Endothelial cell of hepatic sinusoid (primary cell): Measurements from ENCODE around the gene KIAA0513.
"Not testable (repeated sequence)": the region's sequence is repeated elsewhere in the genome, so short reads cannot be mapped to it uniquely, and the experiment has no call there.

Experiments used
- in situ Hi-C: cut with HindIII; loops from 2 replicates; pipeline ENCODE4 v1.10.0; 2017; ENCODE audit warnings: low sequenced_read_pairs

The KIAA0513 gene

GRCh38 chr16:85104821-85105391 lies 77.3 kb downstream of the KIAA0513 start:
- in situ Hi-C loops = no loop called here

- in situ Hi-C loops = no loop called here
Observed at GRCh38 chr16:85105475-85105874, 77.9 kb downstream of the KIAA0513 start.

DNA sequence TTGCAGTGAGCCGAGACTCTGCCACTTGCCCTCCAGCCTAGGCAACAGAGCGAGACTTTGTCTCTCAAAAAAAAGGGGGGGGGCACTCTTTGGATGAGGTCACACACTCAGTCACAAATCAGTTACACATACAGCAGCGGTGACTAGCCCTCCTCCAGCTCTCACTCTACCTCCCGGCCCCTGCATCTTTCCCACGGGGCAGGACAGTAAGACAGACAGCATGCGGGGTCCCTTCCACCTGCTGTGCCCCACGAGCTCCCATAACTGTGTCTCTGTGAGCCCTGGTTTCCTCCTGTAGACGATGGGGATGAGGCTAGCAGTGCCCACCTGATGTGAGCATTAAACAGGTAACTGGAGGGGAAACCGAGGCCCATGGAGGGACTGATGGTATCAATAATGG lies 79.5 kb downstream of the KIAA0513 start:
- in situ Hi-C loops = no loop called here

GRCh38 chr16:85107532-85107931 lies 79.9 kb downstream of the KIAA0513 start:
- in situ Hi-C loops = no loop called here

GRCh38 chr16:85110105-85110504 lies 82.5 kb downstream of the KIAA0513 start:
- in situ Hi-C loops = no loop called here

- in situ Hi-C loops = no loop called here
Observed at GRCh38 chr16:85111184-85111583, 83.6 kb downstream of the KIAA0513 start.

GRCh38 chr16:85112364-85112763 lies 84.8 kb downstream of the KIAA0513 start, which contains the start of gene CIBAR2:
Gene CIBAR2 (minus strand): TSS chr16:85112472. CDS start chr16:85112352, 120 bp downstream.
- in situ Hi-C loops = no loop called here

GRCh38 chr16:85113168-85113733 lies 85.7 kb downstream of the KIAA0513 start:
- in situ Hi-C loops = no loop called here

DNA sequence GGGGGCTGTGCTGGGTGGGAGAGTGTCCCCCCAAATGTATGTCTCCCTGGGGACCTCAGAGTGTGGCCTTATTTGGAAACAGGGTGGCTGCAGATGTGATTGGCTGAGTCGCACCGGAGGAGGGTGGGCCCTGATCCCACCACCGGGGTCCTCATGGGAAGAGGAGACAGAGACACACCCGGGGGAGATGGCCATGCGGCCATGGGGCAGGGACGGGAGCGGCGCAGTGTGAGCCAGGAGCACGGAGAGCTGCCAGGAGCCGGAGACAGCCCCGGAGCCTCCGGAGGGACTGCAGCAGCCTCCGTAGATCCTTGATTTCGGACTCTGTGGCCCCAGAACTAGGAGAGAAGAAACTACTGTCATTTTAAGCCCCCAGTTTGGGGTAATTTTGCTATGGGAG lies 86.3 kb downstream of the KIAA0513 start:
- in situ Hi-C loops = no loop called here

DNA sequence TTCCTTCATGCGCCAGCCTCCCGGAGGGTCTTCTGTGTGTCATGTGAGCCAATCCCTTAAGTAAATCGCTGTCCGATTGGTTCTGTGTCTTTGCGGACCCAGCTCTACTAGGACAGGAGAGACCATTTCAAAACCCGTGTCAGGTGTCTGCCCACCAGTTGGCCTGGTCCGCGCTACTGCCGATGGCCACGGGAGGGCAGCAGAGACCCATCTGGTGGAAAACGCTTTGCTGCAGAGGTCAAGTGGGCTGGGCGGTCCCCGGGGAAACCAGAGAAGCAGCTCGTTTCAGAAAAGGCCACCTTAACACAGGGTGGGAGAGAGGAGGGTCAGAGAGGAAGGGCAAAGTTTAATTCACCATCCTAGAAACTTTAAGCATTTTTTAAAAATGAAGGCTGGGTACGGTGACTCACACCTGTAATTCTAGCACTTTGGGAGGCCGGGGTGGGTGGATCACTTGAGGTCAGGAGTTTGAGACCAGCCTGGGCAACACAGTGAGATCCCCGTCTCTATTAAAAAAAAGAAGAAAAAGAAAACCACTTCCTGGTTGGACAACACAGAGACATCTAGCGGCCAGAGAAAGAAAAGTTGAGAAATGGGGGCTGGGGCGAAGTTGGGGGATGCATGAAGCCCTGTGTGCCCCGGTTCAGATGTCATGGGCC lies 87.4 kb downstream of the KIAA0513 start:
- in situ Hi-C loops = no loop called here

DNA sequence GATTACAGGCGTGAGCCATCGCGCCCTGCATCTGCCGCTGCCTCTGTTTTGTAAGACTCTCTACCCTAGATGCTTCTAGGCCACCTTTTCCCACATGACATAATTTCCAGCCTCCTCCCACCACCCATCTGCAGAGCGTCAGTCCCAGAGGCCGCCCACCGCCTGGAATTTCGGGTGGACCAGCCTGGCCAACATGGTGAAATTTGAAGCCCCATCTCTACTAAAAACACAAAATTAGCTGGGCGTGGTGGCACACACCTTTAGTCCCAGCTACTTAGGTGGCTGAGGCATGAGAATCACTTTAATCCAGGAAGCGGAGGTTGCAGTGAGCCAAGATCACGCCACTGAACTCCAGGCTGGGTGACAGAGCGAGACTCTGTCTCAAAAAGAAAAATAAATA lies 89.8 kb downstream of the KIAA0513 start:
- in situ Hi-C loops = no loop called here

- in situ Hi-C loops = no loop called here
Observed at GRCh38 chr16:85120006-85120340, 92.4 kb downstream of the KIAA0513 start.

DNA sequence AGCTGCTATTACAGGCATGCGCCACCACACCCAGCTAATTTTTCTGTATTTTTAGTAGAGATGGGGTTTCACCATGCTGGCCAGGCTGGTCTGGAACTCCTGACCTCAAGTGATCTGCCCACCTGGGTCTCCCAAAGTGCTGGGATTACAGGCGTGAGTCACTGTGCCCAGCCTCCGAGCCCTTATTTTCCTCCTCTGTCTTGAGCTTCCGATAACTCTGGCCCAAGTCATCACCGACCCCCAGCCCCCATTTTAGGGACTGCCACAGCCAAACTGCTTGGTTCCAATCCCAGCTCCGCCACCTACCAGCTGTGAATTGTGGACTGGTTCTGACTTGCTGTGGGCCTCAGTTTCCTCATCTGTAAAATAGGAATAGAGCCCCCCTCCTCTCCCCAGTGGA lies 95.8 kb downstream of the KIAA0513 start:
- in situ Hi-C loops = not testable (repeated sequence)

GRCh38 chr16:85123891-85124635 lies 96.5 kb downstream of the KIAA0513 start:
- in situ Hi-C loops = no loop called here

GRCh38 chr16:85124636-85125346 lies 97.2 kb downstream of the KIAA0513 start:
- in situ Hi-C loops = no loop called here

GRCh38 chr16:85125570-85126393 lies 98.2 kb downstream of the KIAA0513 start:
- in situ Hi-C loops = no loop called here

GRCh38 chr16:85126394-85126704 lies 98.8 kb downstream of the KIAA0513 start:
- in situ Hi-C loops = no loop called here

DNA sequence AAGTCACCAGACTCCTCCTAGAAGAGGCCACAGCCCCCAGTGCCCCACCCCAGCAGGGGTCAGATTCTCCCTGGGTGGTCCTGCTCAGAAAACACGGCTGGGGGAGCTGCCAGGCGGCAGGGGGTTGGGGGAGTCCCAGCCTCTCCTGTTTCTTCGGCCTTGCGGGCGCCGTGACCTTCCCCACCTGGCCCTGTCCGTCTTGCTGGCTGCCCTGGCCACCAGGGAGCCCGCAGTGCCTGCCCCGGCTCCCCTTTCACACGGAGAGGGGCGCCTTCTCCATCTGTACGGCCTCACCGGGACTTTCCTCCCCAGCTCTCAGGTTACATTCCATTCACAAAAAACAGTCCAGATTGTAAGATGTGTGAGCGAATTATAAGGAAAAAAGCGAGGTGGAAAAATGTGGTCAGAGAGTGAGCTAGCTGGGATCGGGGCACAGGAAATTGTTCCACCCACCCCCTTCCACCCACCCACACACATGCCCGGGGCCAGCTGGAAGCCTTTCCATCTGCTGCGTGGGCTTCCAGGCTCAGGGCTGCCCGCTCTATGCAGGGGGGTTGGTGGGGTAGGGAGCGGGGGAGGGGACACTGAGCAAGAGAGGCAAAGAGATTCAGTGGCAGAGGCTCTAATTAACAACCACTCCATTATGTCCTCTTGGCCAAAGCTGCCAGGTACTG lies 99.2 kb downstream of the KIAA0513 start:
- in situ Hi-C loops = no loop called here

DNA sequence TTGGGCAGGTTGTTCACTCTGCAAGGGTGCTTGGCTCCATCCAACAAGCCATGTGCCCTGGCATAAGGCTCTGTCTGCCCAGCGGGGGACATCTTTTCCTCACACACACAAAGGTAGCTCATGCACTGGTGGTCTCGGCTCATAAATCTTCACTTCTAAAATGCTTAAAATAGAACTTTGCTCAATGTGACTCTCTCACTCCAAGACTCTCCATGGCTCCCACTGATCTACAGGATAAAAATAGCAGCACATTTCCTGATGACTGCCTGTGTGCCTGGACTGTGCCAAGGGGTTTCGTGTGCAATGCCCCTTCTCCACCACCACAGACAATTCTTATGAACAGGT lies 99.8 kb downstream of the KIAA0513 start:
- in situ Hi-C loops = no loop called here
